Skin of body (tissue), 2 donors: ENCODE results near the gene GPHA2. TPM values are rescaled to one million over a fixed set of nuclear protein-coding genes. Genes with fewer than 3 reads are reported as not detected.

ENCODE experiments used
- DNase-seq: peaks from one replicate; lab custom pipeline; 2025; lab: John Stamatoyannopoulos, UW
- total RNA-seq: library from RNA; depleted of rRNA; stranded (reverse); fragments of >200 nt; gene quantifications from one replicate; pipeline ENCODE4 v1.2.3, GENCODE V29; 2014

GPHA2 gene
- total RNA-seq, 1 donor from 2014 or later = not detected

GRCh38 chr11:64910451-64911093 lies 25.1 kb downstream of the GPHA2 start:
- DNase-seq = no peak

GRCh38 chr11:64909653-64910343 lies 25.9 kb downstream of the GPHA2 start:
- DNase-seq = no peak

GRCh38 chr11:64908766-64909165 lies 26.9 kb downstream of the GPHA2 start:
- no peak for DNase-seq

- no peak for DNase-seq
These were observed 29.4 kb downstream of the GPHA2 start for GRCh38 chr11:64906314-64906635.

GRCh38 chr11:64905516-64906313 lies 30.0 kb downstream of the GPHA2 start:
- DNase-seq = no peak

- no peak for DNase-seq
These were observed 32.3 kb downstream of the GPHA2 start for GRCh38 chr11:64903291-64903833.

- DNase-seq = no peak
These were observed 33.4 kb downstream of the GPHA2 start for GRCh38 chr11:64902102-64902900.

- no peak for DNase-seq
These were observed 34.9 kb downstream of the GPHA2 start for GRCh38 chr11:64900774-64901173.

- DNase-seq = no peak
These were observed 35.4 kb downstream of the GPHA2 start for GRCh38 chr11:64900263-64900678.

GRCh38 chr11:64898541-64898940 lies 37.2 kb downstream of the GPHA2 start:
- DNase-seq = no peak

- no peak for DNase-seq
These were observed 37.6 kb downstream of the GPHA2 start for GRCh38 chr11:64898076-64898445.

GRCh38 chr11:64897381-64898075 lies 38.2 kb downstream of the GPHA2 start:
- DNase-seq = no peak

GRCh38 chr11:64896448-64897022 lies 39.2 kb downstream of the GPHA2 start:
- no peak for DNase-seq

GRCh38 chr11:64894812-64895452 lies 40.8 kb downstream of the GPHA2 start:
- no peak for DNase-seq

- peak; percentile 11 for DNase-seq
These were observed 41.5 kb downstream of the GPHA2 start for GRCh38 chr11:64894070-64894811.

- DNase-seq = no peak
These were observed 42.3 kb downstream of the GPHA2 start for GRCh38 chr11:64893194-64894069.

- no peak for DNase-seq
These were observed 42.9 kb downstream of the GPHA2 start for GRCh38 chr11:64892838-64893193.

GRCh38 chr11:64892411-64892831 lies 43.3 kb downstream of the GPHA2 start:
- no peak for DNase-seq
